Measurements from ENCODE around the gene ADIG. TPM values are rescaled to one million over a fixed set of nuclear protein-coding genes. Genes with fewer than 3 reads are reported as not detected.

The ADIG gene
- total and polyA plus RNA-seq, 2 of the 13 experiments (the other 11 are each of a cell fraction or from before 2014, with no cell fraction given): 0.15 TPM; not detected in 1

GRCh38 chr20:38604873-38605303 lies 23.9 kb downstream of the ADIG start (continued):
- TF ChIP-seq BATF2 (CRISPR knock-in tag; IDR thresholded peaks at IDR 0.05) (no peak), TIGD3 (CRISPR knock-in tag; IDR thresholded peaks at IDR 0.05; ENCODE audit: borderline replicate concordance) (no peak), ZNF674 (CRISPR knock-in tag; IDR thresholded peaks at IDR 0.05; ENCODE audit: low read depth) (no peak), ZFAT (CRISPR knock-in tag; conservative IDR thresholded peaks at IDR 0.05) (no peak), ZNF850 (CRISPR knock-in tag; conservative IDR thresholded peaks at IDR 0.05) (no peak), ZSCAN22 (CRISPR knock-in tag; IDR thresholded peaks at IDR 0.05) (0 out of 2 replicates have a peak, but pooled peaks have one; percentile 54), ONECUT2 (CRISPR knock-in tag; IDR thresholded peaks at IDR 0.05) (peak; percentile 23; the same call in 1 of the 2 replicates), RFXAP (CRISPR knock-in tag; IDR thresholded peaks at IDR 0.05; ENCODE audit: borderline replicate concordance) (peak; percentile 68; the same call in 1 of the 2 replicates), SRSF4 (IDR thresholded peaks at IDR 0.05; ENCODE audit: low read depth, low read length, poor library complexity, severe bottlenecking) (no peak), KMT2B (CRISPR knock-in tag; IDR thresholded peaks at IDR 0.05) (no peak), MNT (IDR thresholded peaks at IDR 0.05) (no peak), HMG20B (CRISPR knock-in tag; conservative IDR thresholded peaks at IDR 0.05) (peak; percentile 98), ZNF562 (CRISPR knock-in tag; IDR thresholded peaks at IDR 0.05; ENCODE audit: borderline replicate concordance) (no peak), EHMT2 (IDR thresholded peaks at IDR 0.05; ENCODE audit: borderline replicate concordance, low read depth, low read length) (no peak; the same call in 1 of the 2 replicates), MLXIP (CRISPR knock-in tag; IDR thresholded peaks at IDR 0.05; ENCODE audit: borderline replicate concordance) (no peak), PHF21A (CRISPR knock-in tag; IDR thresholded peaks at IDR 0.05) (peak; percentile 96), HNRNPK (IDR thresholded peaks at IDR 0.05; ENCODE audit: low read depth, low read length, poor library complexity, severe bottlenecking) (no peak), CSRNP2 (CRISPR knock-in tag; conservative IDR thresholded peaks at IDR 0.05; ENCODE audit: low read depth) (no peak), IRX3 (CRISPR knock-in tag; IDR thresholded peaks at IDR 0.05; ENCODE audit: borderline replicate concordance, low read depth) (no peak), ZNF543 (CRISPR knock-in tag; IDR thresholded peaks at IDR 0.05) (peak; percentile 73; the same call in 1 of the 2 replicates), RXRB (CRISPR knock-in tag; IDR thresholded peaks at IDR 0.05; ENCODE audit: borderline replicate concordance) (peak; percentile 96)

Data from HepG2 (cell line).